Measurements from ENCODE around the gene TGM3. TPM values are rescaled to one million over a fixed set of nuclear protein-coding genes. Genes with fewer than 3 reads are reported as not detected.

The TGM3 gene
- total and polyA plus RNA-seq, 2 experiments from 2014 or later: 0.08 TPM; not detected in 1

DNA sequence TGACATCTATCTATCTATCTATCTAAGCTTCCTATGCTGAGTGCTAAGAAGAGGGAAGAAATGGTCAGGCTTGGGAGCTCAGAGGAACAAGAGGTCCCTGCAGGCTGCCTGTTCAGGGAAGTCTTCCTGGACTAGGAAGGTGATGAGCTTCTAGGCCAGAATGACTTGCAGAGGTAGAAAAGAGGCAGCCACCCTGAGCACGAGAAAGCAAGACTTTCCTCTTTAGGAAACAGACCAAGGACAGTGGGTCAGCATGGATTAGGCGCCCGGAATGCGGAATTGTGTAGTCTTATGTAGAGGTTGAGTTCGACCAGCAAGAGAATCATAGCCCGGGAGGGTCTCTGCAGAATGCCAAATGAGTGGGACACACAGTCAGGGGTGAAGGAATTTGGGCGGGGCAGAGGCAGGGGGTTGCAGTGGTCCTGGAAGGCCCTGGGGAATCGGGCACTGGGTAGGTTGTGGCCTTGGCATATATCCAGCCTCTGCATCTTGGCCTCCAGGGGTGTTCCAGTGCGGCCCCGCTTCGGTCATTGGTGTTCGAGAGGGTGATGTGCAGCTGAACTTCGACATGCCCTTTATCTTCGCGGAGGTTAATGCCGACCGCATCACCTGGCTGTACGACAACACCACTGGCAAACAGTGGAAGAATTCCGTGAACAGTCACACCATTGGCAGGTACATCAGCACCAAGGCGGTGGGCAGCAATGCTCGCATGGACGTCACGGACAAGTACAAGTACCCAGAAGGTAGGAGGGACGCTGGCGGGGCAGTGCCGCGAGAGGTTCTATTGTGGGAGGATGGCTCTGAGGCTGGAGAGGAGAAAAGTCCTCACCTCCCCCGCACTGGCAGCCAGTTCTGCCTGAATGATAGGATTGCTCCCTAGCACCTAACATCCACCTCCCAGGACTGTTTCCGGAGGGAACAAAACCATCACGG, 32.1 kb downstream of the TGM3 start (continued):
- no peak for TF ChIP-seq ZNF462 (CRISPR knock-in tag; IDR thresholded peaks at IDR 0.05)
- TF ChIP-seq CREB1 (CRISPR knock-in tag; IDR thresholded peaks at IDR 0.05; ENCODE audit: low read depth): no peak
- TF ChIP-seq EZH2phosphoT487 (IDR thresholded peaks at IDR 0.05; ENCODE audit: unreplicated experiment): no peak
- TF ChIP-seq EZH2 (IDR thresholded peaks at IDR 0.05; ENCODE audit: low read depth, unreplicated experiment): no peak
- TF ChIP-seq STAT1 (IDR thresholded peaks at IDR 0.05; ENCODE audit: unreplicated experiment): no peak

GRCh38 chr20:2329286-2329685, 33.5 kb downstream of the TGM3 start:
- no peaks in the 10 kb centered on the region for H3F3A ChIP-seq (replicated peaks; ENCODE audit: low read depth)
- Mint-ChIP-seq H3K9me3 (no peaks in the 10 kb centered on the region), H3K4me3 (no peak overlapping the region), H3K4me1 (peaks cover 11% of the 10 kb centered on the region), H3K27me3 (ENCODE audit: insufficient read depth, low read depth, poor library complexity) (peaks cover 12% of the 10 kb centered on the region), H3K36me3 (ENCODE audit: low read depth) (no peaks in the 10 kb centered on the region), H3K27ac (no peak overlapping the region)
- H3K36me3 ChIP-seq (ENCODE audit: insufficient read depth): no peaks in the 10 kb centered on the region
- H3K27me3 ChIP-seq (ENCODE audit: insufficient read depth): no peaks in the 10 kb centered on the region
- DNase-seq (ENCODE audit: low spot score) (no peak), ATAC-seq (no peak)
- H3K4me3 ChIP-seq: no peak overlapping the region
- H3K4me2 ChIP-seq: no peak overlapping the region
- H4K20me1 ChIP-seq (replicated peaks; ENCODE audit: insufficient read depth): no peaks in the 10 kb centered on the region
- no peak overlapping the region for H3K27ac ChIP-seq (ENCODE audit: low read depth)
- 0 out of 2 replicates have a peak, but pooled peaks cover 6% of the 10 kb centered on the region for H3K9me2 ChIP-seq (ENCODE audit: insufficient read depth)
- H3K4me1 ChIP-seq (ENCODE audit: insufficient read depth): no peaks in the 10 kb centered on the region
- no peak overlapping the region for H2AFZ ChIP-seq
- H3K79me2 ChIP-seq (replicated peaks; ENCODE audit: insufficient read depth): no peaks in the 10 kb centered on the region
- TF ChIP-seq CREB1 (CRISPR knock-in tag; IDR thresholded peaks at IDR 0.05; ENCODE audit: low read depth) (no peak), ZNF462 (CRISPR knock-in tag; IDR thresholded peaks at IDR 0.05) (no peak)
- TF ChIP-seq, protein P1, sequence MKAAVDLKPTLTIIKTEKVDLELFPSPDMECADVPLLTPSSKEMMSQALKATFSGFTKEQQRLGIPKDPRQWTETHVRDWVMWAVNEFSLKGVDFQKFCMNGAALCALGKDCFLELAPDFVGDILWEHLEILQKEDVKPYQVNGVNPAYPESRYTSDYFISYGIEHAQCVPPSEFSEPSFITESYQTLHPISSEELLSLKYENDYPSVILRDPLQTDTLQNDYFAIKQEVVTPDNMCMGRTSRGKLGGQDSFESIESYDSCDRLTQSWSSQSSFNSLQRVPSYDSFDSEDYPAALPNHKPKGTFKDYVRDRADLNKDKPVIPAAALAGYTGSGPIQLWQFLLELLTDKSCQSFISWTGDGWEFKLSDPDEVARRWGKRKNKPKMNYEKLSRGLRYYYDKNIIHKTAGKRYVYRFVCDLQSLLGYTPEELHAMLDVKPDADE (IDR thresholded peaks at IDR 0.05): no peak
